ENCODE data around the gene ACTR3.

ACTR3 gene

GRCh38 chr2:113895301-113895700 is 5.4 kb downstream of the ACTR3 start:
- Histone ChIP-seq H3K79me2 (ENCODE audit: insufficient read depth, low read depth) (peaks cover 97% of the 10 kb centered on the region), H4K20me1 (ENCODE audit: insufficient read depth) (peaks cover 14% of the 10 kb centered on the region; the same call in 1 of the 2 replicates), H3K27ac (no peak overlapping the region), H3K9ac (no peak overlapping the region), H3K36me3 (ENCODE audit: insufficient read depth) (no peaks in the 10 kb centered on the region), H2AFZ (ENCODE audit: low read depth) (no peak overlapping the region), H3K4me2 (no peak overlapping the region), H3K27me3 (ENCODE audit: insufficient read depth, low read depth) (no peaks in the 10 kb centered on the region), H3K4me1 (ENCODE audit: low read depth, poor library complexity, severe bottlenecking) (peaks cover 38% of the 10 kb centered on the region), H3K4me3 (IDR thresholded peaks at IDR 0.05; ENCODE audit: insufficient read depth, low read depth, low read length) (no peak overlapping the region)
- TF ChIP-seq CTCF (conservative IDR thresholded peaks at IDR 0.05; ENCODE audit: low read depth, low read length) = no peak

- H3K27ac ChIP-seq = no peak overlapping the region
- no peaks in the 10 kb centered on the region for H3K36me3 ChIP-seq (ENCODE audit: insufficient read depth)
- H3K79me2 ChIP-seq (ENCODE audit: insufficient read depth, low read depth) = peaks cover 98% of the 10 kb centered on the region
- no peaks in the 10 kb centered on the region for H3K27me3 ChIP-seq (ENCODE audit: insufficient read depth, low read depth)
- H2AFZ ChIP-seq (ENCODE audit: low read depth) = no peak overlapping the region
- H3K4me1 ChIP-seq (ENCODE audit: low read depth, poor library complexity, severe bottlenecking) = peaks cover 38% of the 10 kb centered on the region
- H3K9ac ChIP-seq = no peak overlapping the region
- no peak for TF ChIP-seq CTCF (conservative IDR thresholded peaks at IDR 0.05; ENCODE audit: low read depth, low read length)
- peaks cover 16% of the 10 kb centered on the region; the same call in 1 of the 2 replicates for H4K20me1 ChIP-seq (ENCODE audit: insufficient read depth)
- H3K4me3 ChIP-seq (IDR thresholded peaks at IDR 0.05; ENCODE audit: insufficient read depth, low read depth, low read length) = no peak overlapping the region
- no peak overlapping the region for H3K4me2 ChIP-seq
These were observed 6.1 kb downstream of the ACTR3 start for GRCh38 chr2:113895819-113896563.

GRCh38 chr2:113896791-113897190 is 6.9 kb downstream of the ACTR3 start:
- Histone ChIP-seq H3K79me2 (ENCODE audit: insufficient read depth, low read depth) (peaks cover 98% of the 10 kb centered on the region), H3K4me2 (no peak overlapping the region), H3K27ac (no peak overlapping the region), H3K4me3 (IDR thresholded peaks at IDR 0.05; ENCODE audit: insufficient read depth, low read depth, low read length) (no peak overlapping the region), H3K4me1 (ENCODE audit: low read depth, poor library complexity, severe bottlenecking) (peaks cover 35% of the 10 kb centered on the region), H3K9ac (no peak overlapping the region), H3K27me3 (ENCODE audit: insufficient read depth, low read depth) (no peaks in the 10 kb centered on the region), H4K20me1 (ENCODE audit: insufficient read depth) (peaks cover 16% of the 10 kb centered on the region; the same call in 1 of the 2 replicates), H2AFZ (ENCODE audit: low read depth) (no peak overlapping the region), H3K36me3 (ENCODE audit: insufficient read depth) (no peaks in the 10 kb centered on the region)
- TF ChIP-seq CTCF (conservative IDR thresholded peaks at IDR 0.05; ENCODE audit: low read depth, low read length) = no peak

GRCh38 chr2:113898081-113898480 is 8.2 kb downstream of the ACTR3 start:
- Histone ChIP-seq H3K9ac (no peak overlapping the region), H3K4me2 (no peak overlapping the region), H3K27me3 (ENCODE audit: insufficient read depth, low read depth) (no peaks in the 10 kb centered on the region), H4K20me1 (ENCODE audit: insufficient read depth) (peaks cover 16% of the 10 kb centered on the region; the same call in 1 of the 2 replicates), H3K4me3 (IDR thresholded peaks at IDR 0.05; ENCODE audit: insufficient read depth, low read depth, low read length) (no peak overlapping the region), H2AFZ (ENCODE audit: low read depth) (no peak overlapping the region), H3K79me2 (ENCODE audit: insufficient read depth, low read depth) (peaks cover 98% of the 10 kb centered on the region), H3K4me1 (ENCODE audit: low read depth, poor library complexity, severe bottlenecking) (peaks cover 32% of the 10 kb centered on the region), H3K36me3 (ENCODE audit: insufficient read depth) (no peaks in the 10 kb centered on the region), H3K27ac (no peak overlapping the region)
- no peak for TF ChIP-seq CTCF (conservative IDR thresholded peaks at IDR 0.05; ENCODE audit: low read depth, low read length)

Data from KMS-11 (cell line).